GM06990 (cell line): Measurements from ENCODE around the gene RCOR1.

ENCODE experiments used
- DNase-seq: peaks from one replicate; pipeline ENCODE4 v3.0.0-alpha.2; 2011; ENCODE audit not compliant: insufficient read length; ENCODE audit errors: extremely low read depth
- H3K27me3 ChIP-seq: replicated peaks from 2 replicates; pipeline ENCODE4 v1.6.0; 2011; ENCODE audit warnings: low read length; ENCODE audit not compliant: control insufficient read depth, insufficient read depth
- H3K36me3 ChIP-seq: 2 replicates; pipeline ENCODE4 v1.5.1; 2011; ENCODE audit warnings: low read length; ENCODE audit not compliant: control insufficient read depth, insufficient read depth
- H3K4me3 ChIP-seq: replicated peaks from 2 replicates; pipeline ENCODE4 v1.5.1; 2011; ENCODE audit warnings: low read depth, mild to moderate bottlenecking, control low read depth, low read length
- CTCF ChIP-seq: IDR thresholded peaks from 2 replicates; pipeline ENCODE4 v1.5.1; 2011; ENCODE audit warnings: low read length, control low read depth, mild to moderate bottlenecking, inconsistent platforms; ENCODE audit not compliant: insufficient read depth, poor library complexity, severe bottlenecking

Gene RCOR1

GRCh38 chr14:102695167-102695555 lies 102.7 kb downstream of the RCOR1 start:
- Histone ChIP-seq H3K36me3 (no peaks in the 10 kb centered on the region), H3K4me3 (no peak overlapping the region), H3K27me3 (no peaks in the 10 kb centered on the region)
- no peak for DNase-seq
- TF ChIP-seq CTCF = no peak

- no peak overlapping the region for H3K4me3 ChIP-seq
- no peak for TF ChIP-seq CTCF
- no peaks in the 10 kb centered on the region for H3K27me3 ChIP-seq
- H3K36me3 ChIP-seq = no peaks in the 10 kb centered on the region; the same call in 1 of the 2 replicates
- DNase-seq = no peak
Measured at GRCh38 chr14:102696332-102696731, 103.9 kb downstream of the RCOR1 start.

- no peak for TF ChIP-seq CTCF
Measured at GRCh38 chr14:102696856-102697495, 104.5 kb downstream of the RCOR1 start.

GRCh38 chr14:102697501-102697900 lies 105.1 kb downstream of the RCOR1 start:
- DNase-seq = no peak
- Histone ChIP-seq H3K4me3 (no peak overlapping the region), H3K36me3 (no peaks in the 10 kb centered on the region; the same call in none of the 2 replicates), H3K27me3 (no peaks in the 10 kb centered on the region)
- no peak for TF ChIP-seq CTCF

More at GRCh38 chr14:102696856-102697495, 104.5 kb downstream of the RCOR1 start:
- Histone ChIP-seq H3K36me3 (no peaks in the 10 kb centered on the region; the same call in 1 of the 2 replicates), H3K27me3 (no peaks in the 10 kb centered on the region), H3K4me3 (no peak overlapping the region)
- no peak for DNase-seq

GRCh38 chr14:102699416-102700110 lies 107.1 kb downstream of the RCOR1 start:
- H3K27me3 ChIP-seq = no peaks in the 10 kb centered on the region
- H3K4me3 ChIP-seq = no peak overlapping the region
- no peaks in the 10 kb centered on the region; the same call in none of the 2 replicates for H3K36me3 ChIP-seq
- TF ChIP-seq CTCF = no peak
- DNase-seq = no peak

- TF ChIP-seq CTCF = no peak
- no peaks in the 10 kb centered on the region for H3K27me3 ChIP-seq
- DNase-seq = no peak
- peaks cover 1% of the 10 kb centered on the region for H3K36me3 ChIP-seq
- H3K4me3 ChIP-seq = no peak overlapping the region
Measured at GRCh38 chr14:102708494-102708893, 116.0 kb downstream of the RCOR1 start.
